Activated T-cell treated with anti-CD3 and anti-CD28 coated beads, Interleukin-2, amount 50 U/mL, for 48 hours (primary cell): ENCODE results near the gene MOB3A.
"Not testable (repeated sequence)": the region's sequence is repeated elsewhere in the genome, so short reads cannot be mapped to it uniquely, and the experiment has no call there.

Source experiments
- DNase-seq, 2 experiments: peaks; one replicate each; pipeline ENCODE4 v3.0.0-alpha.2; 2020

The MOB3A gene

DNA sequence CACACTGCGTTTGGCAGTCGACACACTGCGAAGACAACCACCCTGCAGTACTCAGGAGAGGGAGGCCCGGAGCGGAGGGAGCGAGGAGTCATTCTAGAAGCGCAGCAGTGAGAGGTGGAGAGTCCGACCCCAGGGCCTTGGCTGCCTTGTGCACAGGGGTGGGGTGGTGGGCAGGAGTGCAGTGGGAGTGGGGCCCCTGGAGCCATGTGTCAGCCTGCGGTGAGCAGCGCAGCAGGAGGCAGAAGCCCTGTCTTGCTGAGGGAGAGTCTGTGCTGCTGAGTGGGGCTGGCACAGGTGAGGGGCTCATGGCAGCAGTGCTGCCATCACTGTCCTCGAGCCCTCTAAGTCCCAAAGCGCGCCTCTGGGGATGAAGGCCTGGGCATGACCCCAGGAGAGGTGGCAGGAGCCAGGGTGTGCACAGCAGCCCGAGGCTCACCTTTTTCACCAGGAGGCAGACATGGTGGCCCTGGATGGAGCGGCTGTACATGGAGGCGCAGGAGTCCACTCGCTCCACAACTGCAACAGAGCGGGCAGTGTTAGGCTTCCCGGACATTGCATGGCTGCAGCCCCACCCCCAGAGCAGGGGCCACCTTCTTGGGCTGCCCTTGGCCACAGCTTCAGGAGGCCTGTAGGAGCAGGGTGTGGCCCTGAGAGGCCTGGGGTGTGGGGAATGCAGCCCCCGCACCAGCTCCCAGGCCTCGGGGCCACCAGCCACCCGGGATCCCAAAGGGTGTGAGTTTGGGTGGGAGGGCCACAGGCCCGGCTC is 12.3 kb upstream of the MOB3A start:
- DNase-seq = no peak

DNA sequence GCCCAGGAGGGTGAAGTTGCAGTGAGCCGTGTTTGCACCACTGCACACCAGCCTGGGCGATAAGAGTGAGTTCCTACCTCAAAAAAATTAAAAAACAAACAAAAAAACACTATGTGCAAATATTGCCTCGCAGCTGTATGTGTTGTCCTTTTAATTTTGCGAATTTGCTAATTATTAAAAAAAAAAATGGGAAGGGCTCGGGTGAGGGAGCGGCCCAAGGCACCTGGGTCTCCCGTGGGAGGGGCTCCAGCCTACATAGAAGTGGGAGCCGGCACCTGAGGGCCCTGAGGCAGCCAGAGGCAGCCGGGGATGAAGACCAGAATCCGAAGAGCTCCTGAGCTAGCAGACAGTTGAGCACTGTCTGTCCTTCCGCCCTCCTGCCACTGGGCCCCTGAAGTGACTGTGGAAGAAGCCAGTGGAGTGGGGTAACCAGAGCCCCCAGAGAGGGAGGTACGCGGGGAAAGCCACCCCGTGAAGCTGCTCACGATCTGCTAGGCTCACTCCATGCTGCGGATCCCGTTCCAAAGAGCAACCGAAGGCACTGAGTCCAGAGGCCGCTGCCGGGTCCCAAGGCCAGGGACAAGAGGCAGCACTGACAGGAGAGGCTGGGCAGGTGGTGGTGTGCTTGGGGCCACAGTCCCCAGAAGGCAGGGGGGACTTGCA is 7.0 kb upstream of the MOB3A start:
- DNase-seq = no peak

DNA sequence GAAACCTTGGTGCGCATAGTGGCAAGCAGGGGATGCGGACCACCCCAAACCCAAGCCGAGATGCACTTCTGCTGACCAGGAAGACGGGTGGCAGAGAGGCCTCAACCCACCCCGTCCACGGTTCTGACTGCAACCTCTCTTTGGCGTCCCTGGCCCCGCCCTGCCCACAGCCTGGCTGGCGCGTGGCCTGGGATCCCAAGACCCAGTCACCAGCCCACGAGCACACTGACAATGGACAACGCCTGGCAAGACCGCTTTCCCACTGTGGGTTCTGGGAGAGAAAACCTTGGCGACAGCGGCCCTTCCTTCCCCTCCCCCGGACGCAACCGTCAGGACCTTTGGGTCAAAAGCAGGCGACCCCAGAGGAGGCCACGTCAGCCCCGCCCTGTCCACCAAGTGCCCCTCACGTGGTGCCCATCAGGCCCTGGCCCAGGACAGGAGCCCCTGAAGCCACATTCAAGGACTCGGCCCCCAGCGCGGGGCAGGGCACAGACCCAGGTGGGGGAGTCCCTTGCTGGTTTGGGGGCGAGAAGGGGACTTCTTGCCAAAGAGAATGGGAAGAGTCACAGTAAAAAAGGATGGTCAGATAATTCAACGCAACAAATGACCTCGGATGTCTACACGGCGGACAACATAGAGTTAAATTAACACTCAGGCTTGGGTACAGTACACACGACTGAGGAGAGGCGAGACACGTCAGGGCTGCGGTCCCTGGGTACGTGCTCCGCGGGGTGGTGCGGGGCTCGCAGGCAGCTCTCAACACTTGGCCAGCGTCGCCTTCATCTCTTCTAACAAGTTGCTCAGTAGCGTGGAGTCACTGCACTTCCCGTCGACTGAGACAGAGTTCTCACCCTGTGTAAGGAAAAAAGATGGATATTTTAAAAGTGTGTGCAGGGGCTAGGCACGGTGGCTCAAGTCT is 5.5 kb upstream of the MOB3A start:
- DNase-seq = no peak

DNA sequence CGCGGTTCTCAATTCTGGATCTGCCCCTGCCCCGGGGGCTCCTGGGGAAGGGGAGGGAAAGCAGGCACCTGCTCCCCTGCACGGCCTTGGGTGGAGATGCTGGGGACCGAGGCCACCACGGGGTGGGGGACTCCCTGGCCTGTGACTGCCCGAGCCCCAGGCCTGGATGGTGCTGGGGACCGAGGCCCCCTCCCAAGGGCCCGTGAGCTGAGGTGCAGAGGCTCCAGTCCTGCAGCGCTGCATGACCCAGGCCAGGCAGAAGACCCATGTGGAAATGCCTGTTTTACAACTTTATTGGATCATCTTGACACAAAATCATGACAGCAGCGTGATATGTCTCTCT is 4.6 kb upstream of the MOB3A start:
- no peak for DNase-seq

DNA sequence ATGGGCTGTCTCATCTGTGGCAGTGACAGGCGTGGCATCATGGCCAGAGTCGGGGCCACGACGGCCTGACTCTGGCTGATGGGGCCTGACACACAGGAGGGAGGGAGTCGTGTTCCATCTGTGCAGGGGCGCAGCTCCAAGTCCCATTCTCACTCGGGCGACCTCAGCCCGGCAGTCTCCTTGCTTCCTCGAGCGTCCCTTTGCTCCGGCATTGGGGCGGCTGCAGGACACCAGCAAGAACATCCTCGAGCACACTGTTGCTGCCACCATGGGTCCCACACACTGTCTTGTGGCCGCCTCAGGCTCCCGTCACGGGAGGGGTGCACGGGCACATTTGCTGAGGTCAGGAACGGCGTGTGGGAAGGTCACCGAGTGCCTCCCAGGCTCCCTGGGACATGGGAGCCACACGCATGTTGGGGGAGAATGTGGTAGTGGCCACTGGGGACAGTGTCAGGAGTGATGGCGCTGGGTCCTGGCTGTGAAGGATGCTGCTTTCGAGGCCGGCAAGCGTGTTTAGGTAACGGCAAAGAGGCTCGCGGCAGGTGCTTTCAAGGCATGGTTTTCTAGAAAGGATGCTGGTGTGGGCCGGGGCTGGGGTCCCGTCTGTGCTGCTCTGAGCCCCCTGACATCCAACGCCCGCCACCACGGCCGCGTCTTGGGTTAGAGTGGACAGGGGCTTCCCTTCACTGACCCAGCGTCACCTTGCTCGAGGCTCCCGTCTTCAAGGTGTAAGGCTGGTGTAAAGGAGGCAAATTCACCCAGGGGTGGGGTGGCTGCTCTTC is 4.0 kb upstream of the MOB3A start:
- no peak for DNase-seq

DNA sequence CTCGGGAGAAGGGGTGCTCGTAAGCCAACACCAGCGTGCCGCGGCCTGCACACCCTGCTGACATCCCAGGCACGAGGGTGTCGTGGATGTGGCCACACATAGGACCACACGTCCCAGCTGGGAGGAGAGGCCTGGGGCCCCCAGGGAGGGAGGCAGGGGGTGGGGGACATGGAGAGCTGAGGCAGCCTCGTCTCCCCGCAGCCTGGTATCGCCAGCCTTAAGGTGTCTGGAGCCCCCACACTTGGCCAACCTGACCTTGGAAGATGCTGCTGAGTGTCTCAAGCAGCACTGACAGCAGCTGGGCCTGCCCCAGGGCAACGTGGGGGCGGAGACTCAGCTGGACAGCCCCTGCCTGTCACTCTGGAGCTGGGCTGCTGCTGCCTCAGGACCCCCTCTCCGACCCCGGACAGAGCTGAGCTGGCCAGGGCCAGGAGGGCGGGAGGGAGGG is 3.0 kb upstream of the MOB3A start:
- no peak for DNase-seq

DNA sequence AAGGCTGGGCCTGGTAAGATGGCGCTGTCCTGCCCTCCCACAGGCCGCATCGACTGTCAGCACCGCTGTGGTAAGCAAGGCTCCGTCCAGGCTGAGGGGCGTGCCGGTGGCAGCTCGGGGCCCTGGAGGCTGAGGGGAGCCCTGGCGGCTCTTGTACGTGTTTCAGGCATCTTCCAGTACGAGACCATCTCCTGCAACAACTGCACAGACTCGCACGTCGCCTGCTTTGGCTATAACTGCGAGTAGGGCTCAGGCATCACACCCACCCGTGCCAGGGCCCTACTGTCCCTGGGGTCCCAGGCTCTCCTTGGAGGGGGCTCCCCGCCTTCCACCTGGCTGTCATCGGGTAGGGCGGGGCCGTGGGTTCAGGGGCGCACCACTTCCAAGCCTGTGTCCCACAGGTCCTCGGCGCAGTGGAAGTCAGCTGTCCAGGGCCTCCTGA is 1.8 kb upstream of the MOB3A start:
- no peak for DNase-seq

DNA sequence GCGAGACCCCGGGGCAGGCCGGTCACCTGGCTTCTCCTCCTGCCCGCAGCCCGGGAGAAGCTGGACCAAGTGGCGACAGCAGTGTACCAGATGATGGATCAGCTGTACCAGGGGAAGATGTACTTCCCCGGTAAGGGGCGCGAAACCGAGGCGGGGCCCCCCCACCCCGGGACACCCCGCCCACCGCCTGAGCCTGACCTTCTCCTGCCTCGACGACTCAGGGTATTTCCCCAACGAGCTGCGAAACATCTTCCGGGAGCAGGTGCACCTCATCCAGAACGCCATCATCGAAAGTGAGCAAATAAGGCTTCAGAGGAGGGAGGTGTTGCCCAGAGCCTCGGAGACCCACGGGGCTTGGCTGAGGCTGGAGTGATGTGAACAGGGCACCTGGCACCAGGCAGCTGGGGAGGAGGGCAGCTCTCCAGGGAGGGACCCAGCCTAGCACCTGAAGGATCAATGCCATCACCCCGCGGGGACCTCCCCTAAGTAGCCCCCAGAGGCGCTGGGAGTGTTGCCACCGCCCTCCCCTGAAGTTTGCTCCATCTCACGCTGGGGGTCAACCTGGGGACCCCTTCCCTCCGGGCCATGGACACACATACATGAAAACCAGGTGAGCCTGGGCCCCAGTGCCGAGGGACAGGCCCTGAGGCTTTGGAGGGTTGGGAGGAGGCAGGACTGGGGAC is 1.2 kb upstream of the MOB3A start:
- peak; percentile 62 to 67 for DNase-seq

DNA sequence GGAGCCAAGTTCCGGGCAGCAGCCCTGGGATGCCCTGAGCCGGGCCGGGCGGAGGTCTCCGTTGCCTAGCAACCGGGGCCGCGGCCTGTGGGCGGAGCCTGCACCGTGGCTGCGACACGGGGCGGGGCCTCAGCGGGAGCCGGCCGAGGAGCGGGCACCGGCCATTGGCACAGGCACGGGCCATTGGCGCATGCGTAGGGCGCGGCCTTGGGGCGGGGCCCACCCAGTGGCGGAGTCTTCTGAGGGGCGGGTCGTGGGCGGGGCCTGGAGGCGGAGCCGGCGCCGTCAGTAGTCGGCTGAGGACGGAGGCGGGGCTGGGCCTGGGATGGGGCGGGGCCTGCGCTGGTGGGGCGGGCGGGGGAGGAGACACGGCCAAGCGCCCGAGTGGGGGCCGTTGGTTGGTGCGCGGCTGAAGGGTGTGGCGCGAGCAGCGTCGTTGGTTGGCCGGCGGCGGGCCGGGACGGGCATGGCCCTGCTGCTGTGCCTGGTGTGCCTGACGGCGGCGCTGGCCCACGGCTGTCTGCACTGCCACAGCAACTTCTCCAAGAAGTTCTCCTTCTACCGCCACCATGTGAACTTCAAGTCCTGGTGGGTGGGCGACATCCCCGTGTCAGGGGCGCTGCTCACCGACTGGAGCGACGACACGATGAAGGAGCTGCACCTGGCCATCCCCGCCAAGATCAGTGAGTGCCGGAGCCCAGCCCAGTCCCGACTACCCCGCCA is 515 bp upstream of the MOB3A start, which contains the start of gene IZUMO4:
Gene IZUMO4, plus strand, starts transcription at position 436 of the 723 bp plus-strand sequence. Its CDS starts 31 bp downstream, at position 467.
- peak; percentile 100 for DNase-seq

DNA sequence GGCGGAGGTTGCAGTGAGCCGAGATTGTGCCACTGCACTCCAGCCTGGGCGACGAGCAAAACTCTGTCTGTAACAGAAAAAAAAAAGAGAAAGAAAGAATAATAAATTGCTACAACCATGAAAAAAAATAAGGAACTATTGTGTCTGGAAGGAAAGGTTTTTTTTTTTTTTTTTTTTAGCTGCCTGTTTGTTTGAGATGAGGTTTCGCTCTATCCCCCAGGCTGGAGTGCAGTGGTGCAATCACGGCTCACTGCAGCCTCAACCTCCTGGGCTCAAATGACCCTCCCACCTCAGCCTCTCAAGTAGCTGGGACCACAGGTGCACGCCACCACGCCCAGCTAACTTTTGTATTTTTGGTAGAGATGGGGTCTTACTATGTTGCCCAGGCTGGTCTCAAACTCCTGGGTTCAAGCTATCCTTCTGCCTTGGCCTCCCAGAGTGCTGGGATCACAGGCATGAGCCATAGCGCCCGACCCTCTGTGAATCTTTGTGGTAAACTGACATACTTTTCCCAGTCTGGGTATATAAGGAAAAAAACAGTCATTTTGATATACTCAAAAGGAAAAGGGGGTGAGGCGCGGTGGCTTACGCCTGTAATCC is 4.1 kb downstream of the MOB3A start:
- not testable (repeated sequence) for DNase-seq

DNA sequence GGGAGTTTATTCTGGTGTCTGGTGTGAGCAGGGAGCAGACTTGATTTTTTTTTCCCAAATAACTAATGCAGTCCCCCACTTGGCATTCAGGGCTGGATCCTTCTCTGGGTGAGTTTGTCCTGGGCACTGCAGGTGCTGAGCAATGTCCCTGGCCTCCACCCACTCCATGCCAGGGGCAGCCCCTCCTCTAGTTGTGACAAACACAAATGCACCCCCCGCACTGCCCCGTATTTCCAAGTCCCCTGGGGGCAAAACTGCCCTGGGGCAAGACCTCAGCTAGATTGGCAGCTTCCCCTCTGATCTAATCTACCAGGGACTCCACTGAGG is 6.4 kb downstream of the MOB3A start:
- DNase-seq = no peak

DNA sequence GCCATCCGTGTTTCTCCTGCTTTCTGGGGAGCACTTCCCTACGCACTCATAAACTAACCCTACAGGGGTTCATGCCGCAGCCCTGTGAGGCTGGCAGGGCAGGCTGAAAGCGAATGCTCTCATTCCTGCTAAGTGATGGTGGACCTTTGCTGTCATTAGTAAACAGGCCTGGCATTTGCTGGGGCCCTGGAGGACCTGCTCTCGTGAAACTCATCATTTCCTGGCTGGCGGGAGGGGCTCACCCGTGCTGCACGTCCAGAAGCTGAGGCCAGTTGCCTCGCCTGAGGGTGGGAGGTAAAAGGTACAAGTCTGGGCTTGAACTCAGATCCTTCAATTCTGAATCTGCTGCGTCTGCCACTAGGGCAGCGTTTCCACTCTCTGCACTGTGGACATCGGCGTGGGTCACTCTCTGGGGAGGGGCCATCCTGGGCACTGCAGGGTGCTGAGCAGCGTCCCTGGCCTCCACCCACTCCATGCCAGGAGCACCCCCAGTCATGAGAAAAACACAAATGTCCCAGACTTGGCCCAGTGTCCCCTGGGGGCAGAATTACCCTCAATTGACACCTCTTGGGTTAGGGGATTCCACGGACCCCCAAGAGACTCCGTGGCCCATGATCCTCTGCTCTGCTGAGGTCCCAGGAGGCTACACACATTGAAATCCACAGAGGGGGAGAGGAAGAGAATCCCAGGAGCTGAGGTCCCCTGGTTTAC is 7.0 kb downstream of the MOB3A start:
- no peak for DNase-seq

DNA sequence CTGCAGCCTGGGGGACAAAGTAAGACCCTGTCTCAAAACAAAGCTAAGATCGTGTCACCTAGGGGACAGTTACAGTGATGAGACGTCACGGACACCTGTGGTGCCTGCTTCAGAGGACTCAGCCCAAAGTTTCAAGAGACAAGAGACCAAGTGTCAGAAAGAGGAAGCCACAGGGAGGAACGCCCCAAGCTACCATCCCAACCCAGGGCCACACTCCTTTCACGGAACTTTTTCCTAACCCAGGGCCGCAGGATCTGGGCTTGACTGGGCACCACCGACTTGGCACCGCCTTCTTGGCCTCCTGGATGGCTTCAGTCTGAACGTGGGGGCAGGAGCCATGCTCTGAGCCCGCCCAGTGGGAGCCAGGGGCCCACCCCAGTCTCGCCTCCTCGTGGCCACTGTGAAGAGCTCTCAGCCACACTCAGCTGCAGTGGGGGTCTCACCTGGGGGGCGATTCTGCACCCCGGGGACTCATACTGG is 8.5 kb downstream of the MOB3A start:
- peak in 1 of 2 experiments; percentile 57 for DNase-seq

DNA sequence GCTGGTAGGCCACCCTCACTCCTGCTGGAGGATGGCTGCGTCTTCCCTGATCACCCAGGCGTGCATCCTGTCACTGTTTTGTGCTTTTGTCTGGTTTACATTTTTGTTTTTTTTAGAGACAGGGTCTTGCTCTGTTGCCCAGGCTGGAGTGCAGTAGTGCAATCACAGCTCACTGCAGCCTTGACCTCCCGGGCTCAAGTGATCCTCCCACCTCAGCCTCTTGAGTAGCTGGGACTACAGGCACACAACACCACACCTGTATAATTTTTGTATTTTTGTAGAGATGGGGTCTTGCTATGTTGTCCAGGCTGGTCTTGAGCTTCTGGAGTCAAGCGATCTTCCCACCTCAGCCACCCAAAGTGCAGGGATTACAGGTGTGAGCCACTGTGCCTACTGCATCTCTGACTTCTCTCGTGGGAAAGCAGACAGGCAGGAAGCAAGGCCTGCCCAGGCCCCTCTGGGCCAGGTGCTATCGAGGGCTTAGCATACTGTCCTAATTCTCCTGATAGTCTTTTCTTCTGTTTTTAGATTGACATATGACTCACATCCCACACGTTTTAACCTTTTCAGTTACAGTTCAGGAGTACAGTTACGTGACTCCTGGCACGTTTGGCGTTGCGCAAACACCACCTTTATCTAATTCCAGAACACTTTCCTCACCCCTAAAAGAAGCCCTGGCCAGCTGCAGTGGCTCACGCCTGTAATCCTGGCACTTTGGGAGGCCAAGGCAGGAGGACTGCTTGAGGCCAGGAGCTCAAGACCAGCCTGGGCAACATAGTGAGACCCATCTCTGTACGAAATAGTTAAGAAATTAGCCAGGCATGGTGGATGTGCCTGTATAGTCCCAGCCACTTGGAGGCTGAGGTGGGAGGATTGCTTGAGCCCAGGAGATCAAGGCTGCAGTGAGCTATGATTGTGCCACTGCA is 9.2 kb downstream of the MOB3A start:
- DNase-seq = peak; percentile 73 to 74

DNA sequence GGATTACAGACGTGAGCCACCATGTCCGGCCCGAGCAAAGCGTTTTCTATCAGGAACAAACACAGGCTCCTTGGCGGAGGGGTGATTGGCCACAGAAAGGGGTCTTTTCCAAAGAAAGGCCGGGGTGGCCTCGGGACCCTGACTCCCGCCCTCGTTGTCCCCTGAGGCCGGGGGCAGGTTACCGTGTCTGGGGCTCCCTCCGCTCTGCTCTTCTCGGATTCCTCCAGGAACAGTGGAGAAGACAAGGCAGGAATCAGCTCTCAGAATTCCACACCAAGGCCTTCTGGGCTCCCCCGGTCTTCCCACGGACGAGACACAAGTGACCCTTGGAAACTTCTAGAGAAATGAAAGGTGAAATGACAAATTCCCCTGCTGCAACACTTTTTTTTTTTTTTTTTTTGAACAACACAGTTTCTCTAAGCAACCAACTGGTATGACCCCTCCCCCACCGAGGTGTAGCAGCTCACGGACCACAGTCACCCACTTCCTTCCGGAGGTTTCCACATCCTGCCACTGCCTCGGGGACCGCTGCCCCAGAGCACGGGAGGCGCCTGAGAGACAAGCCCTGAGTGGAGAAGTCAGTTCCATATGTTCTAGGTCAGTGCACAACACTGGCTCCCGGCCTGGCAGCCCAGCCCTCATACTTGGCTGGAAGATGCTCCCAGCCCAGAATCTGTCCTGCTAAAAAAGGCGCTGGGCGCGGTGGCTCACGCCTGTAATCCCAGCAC is 11.0 kb downstream of the MOB3A start:
- peak; percentile 90 to 92 for DNase-seq

DNA sequence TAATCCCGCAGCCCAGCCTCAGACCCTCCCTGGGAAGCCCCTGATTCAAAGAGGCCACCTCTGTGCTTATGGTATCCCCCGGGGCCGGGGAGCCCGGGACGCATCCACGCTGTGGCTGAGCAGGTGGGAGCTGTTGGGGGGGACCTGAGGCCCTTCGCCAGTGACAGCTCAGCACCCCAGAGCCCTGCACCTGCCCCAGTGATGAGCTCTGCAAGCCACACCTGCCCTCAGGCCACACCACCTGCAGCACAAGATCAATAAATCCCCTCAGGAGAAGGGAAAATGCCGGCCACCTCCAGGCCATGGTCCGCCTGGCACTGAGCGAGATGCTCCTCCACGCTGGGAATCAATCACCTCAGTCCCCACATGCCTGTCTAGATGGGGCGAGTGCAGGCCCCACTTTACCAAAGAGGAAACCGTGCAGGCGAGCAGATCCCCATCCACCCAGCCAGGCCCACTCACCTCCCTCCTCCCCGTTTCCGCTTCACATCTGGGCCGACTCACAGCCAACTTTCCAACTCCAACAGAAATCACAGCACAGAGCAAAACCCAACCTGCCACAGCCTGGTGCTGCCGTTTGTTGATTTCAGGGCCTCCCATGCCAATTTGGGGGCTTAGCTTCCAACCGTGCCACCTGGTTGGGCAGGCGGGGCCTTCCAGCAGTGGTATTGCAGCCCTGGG is 12.8 kb downstream of the MOB3A start:
- peak; percentile 77 for DNase-seq
